Smooth muscle cell (in vitro differentiated cells): ENCODE measurements around the gene LSM14A. TPM values are rescaled to one million over a fixed set of nuclear protein-coding genes. Genes with fewer than 3 reads are reported as not detected.

Experiments
- DNase-seq: peaks from one replicate; lab custom pipeline; 2025; ENCODE audit not compliant: unreplicated experiment; lab: John Stamatoyannopoulos, UW
- H2AFZ ChIP-seq: fragments of 200-600 bp; sonication (generic); 2 replicates; pipeline ENCODE4 v1.6.0; 2016; ENCODE audit warnings: antibody characterized with exemption, low read depth, mild to moderate bottlenecking
- H3F3A ChIP-seq: fragments of 200-600 bp; sonication (generic); 2 replicates; pipeline ENCODE4 v1.6.0; 2017; ENCODE audit warnings: antibody characterized with exemption, low read depth
- H3K27ac ChIP-seq: fragments of 200-600 bp; sonication (generic); 2 replicates; pipeline ENCODE4 v1.5.1; 2016; ENCODE audit warnings: low read depth, mild to moderate bottlenecking
- H3K27me3 ChIP-seq: fragments of 200-600 bp; sonication (generic); 2 replicates; pipeline ENCODE4 v1.6.1; 2016; ENCODE audit warnings: low read depth, mild to moderate bottlenecking
- H3K36me3 ChIP-seq: fragments of 200-600 bp; sonication (generic); 2 replicates; pipeline ENCODE4 v1.5.1; 2016; ENCODE audit warnings: low read depth
- H3K4me1 ChIP-seq: fragments of 200-600 bp; sonication (generic); 2 replicates; pipeline ENCODE4 v1.5.1; 2016; ENCODE audit warnings: low read depth
- H3K4me2 ChIP-seq: fragments of 200-600 bp; sonication (generic); 2 replicates; pipeline ENCODE4 v1.6.0; 2016; ENCODE audit warnings: mild to moderate bottlenecking
- H3K4me3 ChIP-seq: fragments of 200-600 bp; sonication (generic); 2 replicates; pipeline ENCODE4 v1.5.1; 2016; ENCODE audit warnings: mild to moderate bottlenecking
- H3K79me2 ChIP-seq: fragments of 200-600 bp; sonication (generic); 2 replicates; pipeline ENCODE4 v1.6.0; 2016; ENCODE audit warnings: low read depth, mild to moderate bottlenecking
- H3K9ac ChIP-seq: fragments of 200-600 bp; sonication (generic); 2 replicates; pipeline ENCODE4 v1.6.0; 2016; ENCODE audit warnings: low read depth
- H3K9me3 ChIP-seq: fragments of 200-600 bp; sonication (generic); replicated peaks from 2 replicates; pipeline ENCODE4 v1.5.1; 2016; ENCODE audit warnings: low read depth
- H4K20me1 ChIP-seq: fragments of 200-600 bp; sonication (generic); 2 replicates; pipeline ENCODE4 v1.6.0; 2016; ENCODE audit warnings: low read depth
- WGBS: methylation state at CpG from one replicate; pipeline ENCODE4 v1.1.7; 2016; ENCODE audit warnings: low lambda C conversion rate; 5-methylcytosine and 5-hydroxymethylcytosine counted together
- polyA plus RNA-seq: library from polyadenylated mRNA; unstranded; fragments of >200 nt; fragmentation: Nextera tagmentation; extraction: Ambion mirVana; gene quantifications from 2 replicates; pipeline ENCODE4 v1.2.1, GENCODE V29; 2016
- total RNA-seq: library from RNA; depleted of rRNA; stranded (reverse); fragments of >200 nt; gene quantifications from 2 replicates; pipeline ENCODE4 v1.2.3, GENCODE V29; 2014
- TF ChIP-seq, protein P1 (sequence below): fragments of 200-600 bp; sonication (generic); IDR thresholded peaks from 2 replicates; pipeline ENCODE4 v1.5.1; 2017; ENCODE audit warnings: borderline replicate concordance, mild to moderate bottlenecking, antibody characterized with exemption; ENCODE audit not compliant: insufficient read depth, poor library complexity, severe bottlenecking

LSM14A gene
- total and polyA plus RNA-seq, 2 experiments from 2014 or later: 63.0 to 90.9 TPM

GRCh38 chr19:34229721-34230120 lies 57.4 kb downstream of the LSM14A start:
- TF ChIP-seq, protein P1, sequence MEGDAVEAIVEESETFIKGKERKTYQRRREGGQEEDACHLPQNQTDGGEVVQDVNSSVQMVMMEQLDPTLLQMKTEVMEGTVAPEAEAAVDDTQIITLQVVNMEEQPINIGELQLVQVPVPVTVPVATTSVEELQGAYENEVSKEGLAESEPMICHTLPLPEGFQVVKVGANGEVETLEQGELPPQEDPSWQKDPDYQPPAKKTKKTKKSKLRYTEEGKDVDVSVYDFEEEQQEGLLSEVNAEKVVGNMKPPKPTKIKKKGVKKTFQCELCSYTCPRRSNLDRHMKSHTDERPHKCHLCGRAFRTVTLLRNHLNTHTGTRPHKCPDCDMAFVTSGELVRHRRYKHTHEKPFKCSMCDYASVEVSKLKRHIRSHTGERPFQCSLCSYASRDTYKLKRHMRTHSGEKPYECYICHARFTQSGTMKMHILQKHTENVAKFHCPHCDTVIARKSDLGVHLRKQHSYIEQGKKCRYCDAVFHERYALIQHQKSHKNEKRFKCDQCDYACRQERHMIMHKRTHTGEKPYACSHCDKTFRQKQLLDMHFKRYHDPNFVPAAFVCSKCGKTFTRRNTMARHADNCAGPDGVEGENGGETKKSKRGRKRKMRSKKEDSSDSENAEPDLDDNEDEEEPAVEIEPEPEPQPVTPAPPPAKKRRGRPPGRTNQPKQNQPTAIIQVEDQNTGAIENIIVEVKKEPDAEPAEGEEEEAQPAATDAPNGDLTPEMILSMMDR: no peak
- Histone ChIP-seq H3K4me1 (no peaks in the 10 kb centered on the region), H3K79me2 (no peaks in the 10 kb centered on the region), H3K4me3 (no peak overlapping the region), H2AFZ (no peak overlapping the region), H4K20me1 (peaks cover 51% of the 10 kb centered on the region), H3K9ac (no peak overlapping the region), H3K27ac (no peak overlapping the region), H3K36me3 (peaks cover 17% of the 10 kb centered on the region), H3K27me3 (no peaks in the 10 kb centered on the region), H3K9me3 (no peaks in the 10 kb centered on the region), H3K4me2 (no peak overlapping the region), H3F3A (peaks cover 22% of the 10 kb centered on the region)
- 100% methylated on average over 4 of the region's 4 CpGs for WGBS
- no peak for DNase-seq

GRCh38 chr19:34230820-34231219 lies 58.5 kb downstream of the LSM14A start:
- H3K4me2 ChIP-seq: no peak overlapping the region
- no peak overlapping the region for H3K4me3 ChIP-seq

GRCh38 chr19:34231439-34231838 lies 59.1 kb downstream of the LSM14A start:
- WGBS: 98% methylated on average over 4 of the region's 4 CpGs

More at GRCh38 chr19:34230820-34231219, 58.5 kb downstream of the LSM14A start:
- TF ChIP-seq, protein P1: no peak
- Histone ChIP-seq H3K4me1 (no peaks in the 10 kb centered on the region), H3K27ac (no peak overlapping the region), H2AFZ (no peak overlapping the region), H3F3A (peaks cover 32% of the 10 kb centered on the region), H3K9me3 (no peaks in the 10 kb centered on the region), H4K20me1 (peaks cover 47% of the 10 kb centered on the region), H3K9ac (no peak overlapping the region), H3K36me3 (peaks cover 17% of the 10 kb centered on the region), H3K27me3 (no peaks in the 10 kb centered on the region), H3K79me2 (no peaks in the 10 kb centered on the region)
- DNase-seq: no peak
- WGBS: 96% methylated on average over 10 of the region's 10 CpGs

More at GRCh38 chr19:34231439-34231838, 59.1 kb downstream of the LSM14A start:
- Histone ChIP-seq H3K27me3 (no peaks in the 10 kb centered on the region), H3K36me3 (peaks cover 17% of the 10 kb centered on the region), H3K27ac (no peak overlapping the region), H2AFZ (no peak overlapping the region), H3K9me3 (no peaks in the 10 kb centered on the region), H3K4me2 (no peak overlapping the region), H3F3A (peaks cover 35% of the 10 kb centered on the region), H3K79me2 (no peaks in the 10 kb centered on the region), H3K4me3 (no peak overlapping the region), H3K4me1 (no peaks in the 10 kb centered on the region), H4K20me1 (peaks cover 43% of the 10 kb centered on the region), H3K9ac (no peak overlapping the region)
- TF ChIP-seq, protein P1: no peak
- DNase-seq: no peak
